ENCODE results near the gene HSPA1A. TPM values are rescaled to one million over a fixed set of nuclear protein-coding genes. Genes with fewer than 3 reads are reported as not detected.

HSPA1A gene
- polyA plus RNA-seq, 3 donors, result 144 to 215 (median 200) TPM

DNA sequence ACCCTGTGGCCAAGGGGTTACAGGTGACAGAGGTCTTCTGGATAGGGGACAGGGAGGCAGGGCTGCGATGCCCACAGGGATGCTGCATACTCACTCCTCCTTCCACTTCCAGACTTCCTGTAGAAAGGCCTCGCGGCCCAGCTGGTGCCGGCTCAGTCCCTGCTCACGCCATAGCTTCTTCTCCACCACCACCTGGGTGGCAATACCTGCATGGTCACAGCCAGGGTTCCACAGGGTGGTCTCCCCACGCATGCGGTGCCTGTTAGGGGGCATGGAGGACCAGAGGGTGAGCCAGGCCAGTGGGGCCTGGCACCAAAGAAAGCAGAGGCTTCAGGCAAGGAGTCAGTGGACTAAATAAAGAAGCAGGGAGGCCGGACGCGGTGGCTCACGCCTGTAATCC lies 29.9 kb upstream of the HSPA1A start:
- Histone ChIP-seq H3K9ac (ENCODE audit: insufficient read depth, low read length, poor library complexity, severe bottlenecking) (no peak overlapping the region), H3K4me2 (replicated peaks; ENCODE audit: extremely low read depth, low read length, poor library complexity, severe bottlenecking) (no peak overlapping the region), H3K27me3 (ENCODE audit: control insufficient read depth in 2 of 2, insufficient read depth in 2 of 2, low read length in 2 of 2) (no peaks in the 10 kb centered on the region), H4K20me1 (ENCODE audit: insufficient read depth, low read length) (no peaks in the 10 kb centered on the region), H3K4me3 (replicated peaks in 1 of 3; ENCODE audit: low read depth in 2 of 3, low read length in 3 of 3) (no peak overlapping the region), H3K36me3 (replicated peaks in 1 of 2; ENCODE audit: control insufficient read depth in 1 of 2, insufficient read depth in 2 of 2, low read length in 2 of 2) (peaks cover 49 to 68% of the 10 kb centered on the region in 2 donors), H2AFZ (ENCODE audit: insufficient read depth, low read depth, low read length, poor library complexity, severe bottlenecking) (no peak overlapping the region), H3K4me1 (ENCODE audit: control insufficient read depth in 1 of 2, insufficient read depth in 2 of 2, low read length in 2 of 2) (peaks cover 0 to 2% of the 10 kb centered on the region in 2 donors), H3K79me2 (ENCODE audit: insufficient read depth, low read length) (no peaks in the 10 kb centered on the region), H3K9me3 (replicated peaks in 1 of 2; ENCODE audit: control insufficient read depth in 1 of 2, insufficient read depth in 1 of 2, low read length in 2 of 2) (no peaks in the 10 kb centered on the region), H3K27ac (ENCODE audit: low read depth in 1 of 2, low read length in 2 of 2) (no peak overlapping the region)
- no peak overlapping the region for H3K27ac Mint-ChIP-seq
- DNase-seq, result no peak
- H3K4me1 Mint-ChIP-seq, result peaks cover under 1% of the 10 kb centered on the region
- TF ChIP-seq, protein P1, sequence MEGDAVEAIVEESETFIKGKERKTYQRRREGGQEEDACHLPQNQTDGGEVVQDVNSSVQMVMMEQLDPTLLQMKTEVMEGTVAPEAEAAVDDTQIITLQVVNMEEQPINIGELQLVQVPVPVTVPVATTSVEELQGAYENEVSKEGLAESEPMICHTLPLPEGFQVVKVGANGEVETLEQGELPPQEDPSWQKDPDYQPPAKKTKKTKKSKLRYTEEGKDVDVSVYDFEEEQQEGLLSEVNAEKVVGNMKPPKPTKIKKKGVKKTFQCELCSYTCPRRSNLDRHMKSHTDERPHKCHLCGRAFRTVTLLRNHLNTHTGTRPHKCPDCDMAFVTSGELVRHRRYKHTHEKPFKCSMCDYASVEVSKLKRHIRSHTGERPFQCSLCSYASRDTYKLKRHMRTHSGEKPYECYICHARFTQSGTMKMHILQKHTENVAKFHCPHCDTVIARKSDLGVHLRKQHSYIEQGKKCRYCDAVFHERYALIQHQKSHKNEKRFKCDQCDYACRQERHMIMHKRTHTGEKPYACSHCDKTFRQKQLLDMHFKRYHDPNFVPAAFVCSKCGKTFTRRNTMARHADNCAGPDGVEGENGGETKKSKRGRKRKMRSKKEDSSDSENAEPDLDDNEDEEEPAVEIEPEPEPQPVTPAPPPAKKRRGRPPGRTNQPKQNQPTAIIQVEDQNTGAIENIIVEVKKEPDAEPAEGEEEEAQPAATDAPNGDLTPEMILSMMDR (IDR thresholded peaks at IDR 0.05), result no peak
- no peaks in the 10 kb centered on the region for H3K9me3 Mint-ChIP-seq
- no peak overlapping the region for H3K4me3 Mint-ChIP-seq
- H3K36me3 Mint-ChIP-seq, result peaks cover 38 to 81% of the 10 kb centered on the region in 2 donors
- H3K27me3 Mint-ChIP-seq (ENCODE audit: low read depth in 3 of 3), result peaks cover 0 to 3% (median 0%) of the 10 kb centered on the region in 3 donors
- WGBS (ENCODE audit: insufficient coverage), result 99% methylated on average over 6 of the region's 11 CpGs
- intact Hi-C loops (cut with micrococcal nuclease), result no loop called here

DNA sequence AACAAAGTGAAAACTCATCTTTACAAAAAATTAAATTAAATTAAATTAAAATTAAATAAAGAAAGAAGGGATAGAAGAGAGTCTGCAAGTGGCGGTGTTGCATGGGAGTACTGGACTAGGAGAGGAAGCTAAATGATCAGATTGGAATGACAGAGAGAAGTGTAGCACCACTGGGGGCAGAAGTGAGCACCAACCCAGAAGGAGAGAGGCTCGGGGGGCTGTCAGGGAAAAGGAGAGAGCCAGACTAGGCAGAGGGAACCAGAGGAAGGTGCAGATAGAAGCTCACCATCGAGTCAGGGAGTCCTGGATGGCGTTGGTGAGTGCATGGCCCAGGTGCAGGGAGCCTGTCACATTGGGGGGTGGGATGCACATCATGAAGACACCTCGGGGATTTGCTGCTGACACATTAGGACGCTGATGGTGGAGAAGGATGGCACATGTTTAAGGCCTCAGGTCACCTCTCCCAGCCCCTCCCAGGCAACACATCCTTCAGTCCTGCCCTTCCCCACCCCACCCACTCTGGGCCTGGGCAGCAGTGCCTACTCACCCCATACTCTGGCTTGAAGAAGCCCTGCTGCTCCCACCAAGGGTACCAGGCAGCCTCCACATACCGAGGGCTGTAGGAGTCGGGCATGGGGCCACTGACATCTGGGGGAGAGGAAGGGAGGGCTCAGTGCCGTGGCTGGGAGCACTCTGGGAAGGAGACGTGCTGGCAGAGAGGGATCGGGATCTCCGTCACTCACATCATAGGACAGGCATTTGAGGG lies 23.8 kb upstream of the HSPA1A start:
- TF ChIP-seq, protein P1 (IDR thresholded peaks at IDR 0.05), result peak; percentile 74
- no peak overlapping the region for H3K4me2 ChIP-seq (replicated peaks; ENCODE audit: extremely low read depth, low read length, poor library complexity, severe bottlenecking)
- peaks cover 25% of the 10 kb centered on the region for H3K4me1 Mint-ChIP-seq
- no peak overlapping the region for H3K27ac ChIP-seq (ENCODE audit: low read depth in 1 of 2, low read length in 2 of 2)
- H3K79me2 ChIP-seq (ENCODE audit: insufficient read depth, low read length), result peaks cover 23% of the 10 kb centered on the region
- intact Hi-C loops (cut with micrococcal nuclease), result loop anchor here (5.0 to 10.0 kb wide), 2 partner anchors 44 to 57 kb away; partner anchors contain the start of gene CLIC1 (in 1 of the 2)
- H3K9me3 Mint-ChIP-seq, result no peaks in the 10 kb centered on the region
- H3K9ac ChIP-seq (ENCODE audit: insufficient read depth, low read length, poor library complexity, severe bottlenecking), result no peak overlapping the region
- 63% methylated on average over 7 of the region's 12 CpGs for WGBS (ENCODE audit: insufficient coverage)
- no peaks in the 10 kb centered on the region for H3K27me3 ChIP-seq (ENCODE audit: control insufficient read depth in 2 of 2, insufficient read depth in 2 of 2, low read length in 2 of 2)
- H4K20me1 ChIP-seq (ENCODE audit: insufficient read depth, low read length), result no peaks in the 10 kb centered on the region
- peak in 2 of 3 donors; percentile 19 for DNase-seq
- peak overlapping the region in 4 of 7 donors; percentile 5 to 91 (median 54) for H3K27ac Mint-ChIP-seq
- H3K4me3 ChIP-seq (replicated peaks in 1 of 3; ENCODE audit: low read depth in 2 of 3, low read length in 3 of 3), result no peak overlapping the region
- no peak overlapping the region for H2AFZ ChIP-seq (ENCODE audit: insufficient read depth, low read depth, low read length, poor library complexity, severe bottlenecking)
- H3K4me1 ChIP-seq (ENCODE audit: control insufficient read depth in 1 of 2, insufficient read depth in 2 of 2, low read length in 2 of 2), result peaks cover 24 to 35% of the 10 kb centered on the region in 2 donors
- H3K27me3 Mint-ChIP-seq (ENCODE audit: low read depth in 3 of 3), result no peaks in the 10 kb centered on the region
- H3K36me3 ChIP-seq (replicated peaks in 1 of 2; ENCODE audit: control insufficient read depth in 1 of 2, insufficient read depth in 2 of 2, low read length in 2 of 2), result peaks cover 12 to 23% of the 10 kb centered on the region in 2 donors
- no peaks in the 10 kb centered on the region for H3K9me3 ChIP-seq (replicated peaks in 1 of 2; ENCODE audit: control insufficient read depth in 1 of 2, insufficient read depth in 1 of 2, low read length in 2 of 2)
- no peak overlapping the region for H3K4me3 Mint-ChIP-seq
- H3K36me3 Mint-ChIP-seq, result peaks cover 19 to 45% of the 10 kb centered on the region in 2 donors
